Liver (tissue), 9 donors: ENCODE results near the gene PNMA8A. TPM values are rescaled to one million over a fixed set of nuclear protein-coding genes. Genes with fewer than 3 reads are reported as not detected.
A peak's percentile ranks its signal among the peaks of the same experiment; 100 is the strongest.

ENCODE experiments used
- DNase-seq: peaks from one replicate; pipeline ENCODE4 v3.0.0-alpha.2; 2017; ENCODE audit warnings: low spot score
- H3K27ac ChIP-seq, 2 donors: one replicate each; pipeline ENCODE4 v1.7.0; 2013; ENCODE audit warnings: inconsistent platforms in 2 of 2, low read length in 2 of 2, control low read depth in 1 of 2, low read depth in 1 of 2, mild to moderate bottlenecking in 1 of 2
- H3K27me3 ChIP-seq, 4 donors: one replicate each; pipeline versions ENCODE4 v1.6.1 to v1.7.0; 2013; ENCODE audit warnings: low read length in 3 of 4, inconsistent platforms in 1 of 4, mild to moderate bottlenecking in 1 of 4, moderate library complexity in 1 of 4; ENCODE audit not compliant: control insufficient read depth in 4 of 4, insufficient read depth in 4 of 4
- H3K36me3 ChIP-seq, 4 donors: one replicate each; pipeline versions ENCODE4 v1.6.1 to v1.7.0; 2013; ENCODE audit warnings: low read length in 3 of 4, mild to moderate bottlenecking in 3 of 4, low read depth in 1 of 4, moderate library complexity in 1 of 4; ENCODE audit not compliant: control insufficient read depth in 4 of 4, insufficient read depth in 3 of 4
- H3K4me1 ChIP-seq, 4 donors: one replicate each; pipeline versions ENCODE4 v1.6.1 to v1.7.0; 2013; ENCODE audit warnings: low read length in 3 of 4, mild to moderate bottlenecking in 3 of 4, moderate library complexity in 1 of 4; ENCODE audit not compliant: control insufficient read depth in 4 of 4, insufficient read depth in 4 of 4
- H3K4me3 ChIP-seq, 3 donors: one replicate each; pipeline versions ENCODE4 v1.6.1 to v1.7.0; 2013; ENCODE audit warnings: low read length in 3 of 3, control low read depth in 1 of 3, low read depth in 1 of 3, mild to moderate bottlenecking in 1 of 3
- H3K9ac ChIP-seq, 2 donors: one replicate each; pipeline ENCODE4 v1.7.0; 2013; ENCODE audit warnings: low read length in 2 of 2, mild to moderate bottlenecking in 2 of 2, moderate library complexity in 2 of 2, control low read depth in 1 of 2, low read depth in 1 of 2
- H3K9me3 ChIP-seq, 4 donors: one replicate each; pipeline versions ENCODE4 v1.6.1 to v1.7.0; 2013; ENCODE audit warnings: low read length in 3 of 4; ENCODE audit not compliant: control insufficient read depth in 4 of 4
- ATF3 ChIP-seq: IDR thresholded peaks from 2 replicates; pipeline ENCODE4 v1.6.1; 2016; ENCODE audit warnings: antibody characterized with exemption
- FOXA1 ChIP-seq: IDR thresholded peaks from 2 replicates; pipeline ENCODE4 v1.6.1; 2016; ENCODE audit warnings: antibody characterized with exemption
- FOXA2 ChIP-seq: IDR thresholded peaks from 2 replicates; pipeline ENCODE4 v1.6.1; 2016; ENCODE audit warnings: antibody characterized with exemption
- GABPA ChIP-seq, 2 donors: IDR thresholded peaks in 1 of 2; conservative IDR thresholded peaks in 1 of 2; 2 replicates each; pipeline ENCODE4 v1.6.1; 2016; ENCODE audit warnings: antibody characterized with exemption in 2 of 2, mild to moderate bottlenecking in 1 of 2, moderate library complexity in 1 of 2
- HNF4A ChIP-seq, 2 donors: conservative IDR thresholded peaks; 2 replicates each; pipeline ENCODE4 v1.6.1; 2016; ENCODE audit warnings: antibody characterized with exemption in 2 of 2, mild to moderate bottlenecking in 2 of 2
- HNF4G ChIP-seq: IDR thresholded peaks from 2 replicates; pipeline ENCODE4 v1.6.1; 2016; ENCODE audit warnings: antibody characterized with exemption
- JUND ChIP-seq, 2 donors: IDR thresholded peaks; 2 replicates each; pipeline ENCODE4 v1.6.1; 2016; ENCODE audit warnings: antibody characterized with exemption in 2 of 2
- MAX ChIP-seq: IDR thresholded peaks from 2 replicates; pipeline ENCODE4 v1.6.1; 2016; ENCODE audit warnings: antibody characterized with exemption
- NR2F2 ChIP-seq: IDR thresholded peaks from 2 replicates; pipeline ENCODE4 v1.6.1; 2016; ENCODE audit warnings: antibody characterized with exemption
- RAD21 ChIP-seq, 2 donors: IDR thresholded peaks; 2 replicates each; pipeline ENCODE4 v1.6.1; 2016; ENCODE audit warnings: antibody characterized with exemption in 2 of 2, mild to moderate bottlenecking in 2 of 2
- REST ChIP-seq: IDR thresholded peaks from 2 replicates; pipeline ENCODE4 v1.6.1; 2016; ENCODE audit warnings: antibody characterized with exemption, mild to moderate bottlenecking
- RXRA ChIP-seq, 2 donors: IDR thresholded peaks; 2 replicates each; pipeline ENCODE4 v1.6.1; 2017 to 2018; ENCODE audit warnings: antibody characterized with exemption in 2 of 2, mild to moderate bottlenecking in 1 of 2
- SP1 ChIP-seq: IDR thresholded peaks from 2 replicates; pipeline ENCODE4 v1.6.1; 2018; ENCODE audit warnings: antibody characterized with exemption, mild to moderate bottlenecking
- TAF1 ChIP-seq: conservative IDR thresholded peaks from 2 replicates; pipeline ENCODE4 v1.6.1; 2016; ENCODE audit warnings: antibody characterized with exemption, mild to moderate bottlenecking
- YY1 ChIP-seq: IDR thresholded peaks from 2 replicates; pipeline ENCODE4 v1.6.1; 2016; ENCODE audit warnings: antibody characterized with exemption, mild to moderate bottlenecking
- ZBTB33 ChIP-seq: IDR thresholded peaks from 2 replicates; pipeline ENCODE4 v1.6.1; 2016; ENCODE audit warnings: antibody characterized with exemption
- WGBS: extraction: QIAGEN DNeasy Blood & Tissue Kit; methylation state at CpG from one replicate; pipeline ENCODE4 v1.1.7; 2013; 5-methylcytosine and 5-hydroxymethylcytosine counted together
- polyA plus RNA-seq, 2 donors: library from polyadenylated mRNA; stranded (reverse) in 1 of 2; unstranded in 1 of 2; fragments of 200-250 nt in 1 of 2; fragments of >200 nt in 1 of 2; fragmentation: Nextera tagmentation in 1 of 2; extraction: Ambion mirVana in 1 of 2; gene quantifications; one replicate each; pipeline versions ENCODE4 v1.2.1 to v1.2.3, GENCODE V29; 2013 to 2015
- total RNA-seq, 2 donors: library from RNA; depleted of rRNA; stranded (reverse); fragments of >200 nt; gene quantifications; one replicate each; pipeline ENCODE4 v1.2.3, GENCODE V29; 2014
- TF ChIP-seq, protein P1 (sequence below): fragments of 150-350 bp; IDR thresholded peaks from 2 replicates; pipeline ENCODE4 v1.5.1; 2017; ENCODE audit warnings: improper control_type of control experiment, low read depth, low read length; ENCODE audit not compliant: missing input control
- donor health status: healthy.
- donor health status: healthy.
- donor health status: healthy.
- donor health status: healthy.
- donor health status: healthy.

Gene PNMA8A
- total and polyA plus RNA-seq, 4 donors, result 0.17 to 0.93 (median 0.22) TPM; not detected in 1

- WGBS, result 64% methylated on average over 13 of the region's 13 CpGs
- Histone ChIP-seq H3K27ac (no peak overlapping the region), H3K36me3 (no peaks in the 10 kb centered on the region), H3K9ac (no peak overlapping the region), H3K27me3 (peaks cover 0 to 2% (median 0%) of the 10 kb centered on the region in 4 donors), H3K4me1 (peaks cover 0 to 5% (median 0%) of the 10 kb centered on the region in 4 donors), H3K9me3 (peaks cover 0 to 4% (median 0%) of the 10 kb centered on the region in 4 donors), H3K4me3 (no peak overlapping the region)
- no peak for TF ChIP-seq GABPA (IDR thresholded peaks at IDR 0.05 in 1 of 2, conservative IDR thresholded peaks at IDR 0.05 in 1 of 2)
- no peak for TF ChIP-seq JUND (IDR thresholded peaks at IDR 0.05)
- no peak for TF ChIP-seq HNF4A (conservative IDR thresholded peaks at IDR 0.05)
- no peak for TF ChIP-seq ZBTB33
- no peak for TF ChIP-seq ATF3
- TF ChIP-seq HNF4G, result no peak
- TF ChIP-seq SP1, result no peak
- TF ChIP-seq NR2F2, result no peak
- no peak for TF ChIP-seq RXRA (IDR thresholded peaks at IDR 0.05)
- no peak for TF ChIP-seq TAF1
- TF ChIP-seq REST, result no peak
- DNase-seq, result no peak
These were observed 43.4 kb upstream of the PNMA8A start for GRCh38 chr19:46514589-46515289.

GRCh38 chr19:46513461-46514236, 42.3 kb upstream of the PNMA8A start:
- no peak for TF ChIP-seq REST
- no peak for TF ChIP-seq HNF4G
- TF ChIP-seq FOXA1, result no peak
- TF ChIP-seq MAX, result no peak
- TF ChIP-seq JUND (IDR thresholded peaks at IDR 0.05), result no peak
- TF ChIP-seq SP1, result no peak
- TF ChIP-seq, protein P1, sequence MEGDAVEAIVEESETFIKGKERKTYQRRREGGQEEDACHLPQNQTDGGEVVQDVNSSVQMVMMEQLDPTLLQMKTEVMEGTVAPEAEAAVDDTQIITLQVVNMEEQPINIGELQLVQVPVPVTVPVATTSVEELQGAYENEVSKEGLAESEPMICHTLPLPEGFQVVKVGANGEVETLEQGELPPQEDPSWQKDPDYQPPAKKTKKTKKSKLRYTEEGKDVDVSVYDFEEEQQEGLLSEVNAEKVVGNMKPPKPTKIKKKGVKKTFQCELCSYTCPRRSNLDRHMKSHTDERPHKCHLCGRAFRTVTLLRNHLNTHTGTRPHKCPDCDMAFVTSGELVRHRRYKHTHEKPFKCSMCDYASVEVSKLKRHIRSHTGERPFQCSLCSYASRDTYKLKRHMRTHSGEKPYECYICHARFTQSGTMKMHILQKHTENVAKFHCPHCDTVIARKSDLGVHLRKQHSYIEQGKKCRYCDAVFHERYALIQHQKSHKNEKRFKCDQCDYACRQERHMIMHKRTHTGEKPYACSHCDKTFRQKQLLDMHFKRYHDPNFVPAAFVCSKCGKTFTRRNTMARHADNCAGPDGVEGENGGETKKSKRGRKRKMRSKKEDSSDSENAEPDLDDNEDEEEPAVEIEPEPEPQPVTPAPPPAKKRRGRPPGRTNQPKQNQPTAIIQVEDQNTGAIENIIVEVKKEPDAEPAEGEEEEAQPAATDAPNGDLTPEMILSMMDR, result peak; percentile 87
- no peak for TF ChIP-seq FOXA2
- peak; percentile 68 to 82 for TF ChIP-seq RAD21 (IDR thresholded peaks at IDR 0.05)
- no peak for TF ChIP-seq RXRA (IDR thresholded peaks at IDR 0.05)
- no peak for TF ChIP-seq GABPA (IDR thresholded peaks at IDR 0.05 in 1 of 2, conservative IDR thresholded peaks at IDR 0.05 in 1 of 2)
- TF ChIP-seq ATF3, result no peak
- no peak for TF ChIP-seq YY1
- 25% methylated on average over 36 of the region's 36 CpGs for WGBS
- peak; percentile 86 for DNase-seq

More at GRCh38 chr19:46513461-46514236, 42.3 kb upstream of the PNMA8A start:
- peaks cover 0 to 5% (median 0%) of the 10 kb centered on the region in 4 donors for H3K4me1 ChIP-seq
- no peak overlapping the region for H3K27ac ChIP-seq
- no peaks in the 10 kb centered on the region for H3K36me3 ChIP-seq
- no peak overlapping the region for H3K4me3 ChIP-seq
- peaks cover 0 to 2% (median 0%) of the 10 kb centered on the region in 4 donors for H3K27me3 ChIP-seq
- H3K9ac ChIP-seq, result no peak overlapping the region
- H3K9me3 ChIP-seq, result peaks cover 0 to 4% (median 0%) of the 10 kb centered on the region in 4 donors
